Fibroblast of pulmonary artery (primary cell): ENCODE results near the gene KIAA0930.

ENCODE experiments used
- DNase-seq: peaks from one replicate; pipeline ENCODE4 v3.0.0-alpha.2; 2010; ENCODE audit warnings: low read depth
- H3K4me3 ChIP-seq: replicated peaks from 2 replicates; pipeline ENCODE4 v1.5.1; 2011; ENCODE audit warnings: low read depth, mild to moderate bottlenecking, control low read depth, low read length, moderate library complexity
- TF ChIP-seq, protein P1 (sequence below): IDR thresholded peaks from 2 replicates; pipeline ENCODE4 v1.5.1; 2011; ENCODE audit warnings: mild to moderate bottlenecking, control low read depth, low read length, inconsistent platforms; ENCODE audit errors: missing control alignments

KIAA0930 gene

DNA sequence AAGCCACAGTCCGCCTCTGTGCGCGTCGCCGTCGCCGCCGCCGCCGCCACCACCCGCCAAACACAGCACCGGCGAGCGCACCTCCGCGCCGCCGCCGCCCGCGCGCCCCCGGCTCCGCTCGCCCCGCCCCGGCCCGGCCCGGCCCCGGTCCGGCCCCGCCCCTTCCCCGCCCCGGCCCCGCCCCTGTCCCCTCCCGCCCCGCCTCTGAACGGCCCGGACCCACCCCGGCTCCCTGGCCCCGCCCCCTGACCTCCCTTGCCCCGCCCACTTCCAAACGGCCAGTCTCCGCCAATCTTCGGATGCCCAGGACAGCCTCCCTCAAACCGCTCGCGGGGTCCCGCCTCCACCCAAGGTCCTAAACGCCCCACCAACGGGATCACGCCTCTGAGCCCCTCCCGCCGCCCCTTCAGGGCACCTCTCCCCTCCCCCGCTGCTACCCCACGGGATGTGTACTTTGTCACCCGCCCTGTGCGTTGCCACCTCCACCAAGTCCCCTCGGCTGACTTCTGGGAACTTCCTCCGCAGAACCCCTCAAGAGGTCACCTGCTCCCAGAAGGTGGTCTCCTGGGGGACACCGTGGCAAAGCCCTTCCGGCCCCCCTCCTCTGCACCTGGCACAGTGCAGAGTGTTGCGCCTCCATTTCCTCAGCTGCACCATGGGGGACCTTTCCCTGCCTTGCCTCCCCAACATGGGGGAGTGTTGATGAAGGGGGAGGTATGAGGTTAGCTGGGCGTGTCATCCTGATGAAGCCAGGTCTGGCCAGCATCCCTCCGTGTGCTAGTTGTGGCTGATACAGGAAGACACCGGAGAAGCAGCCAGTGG lies at the start of gene KIAA0930:
Gene KIAA0930, minus strand, starts transcription at position 85 of the 822 bp plus-strand sequence. CDS start 191 bp downstream, outside the sequence.
- DNase-seq = peak; percentile 71
- H3K4me3 ChIP-seq = peak within 1 kb of the TSS; percentile 68
- TF ChIP-seq, protein P1, sequence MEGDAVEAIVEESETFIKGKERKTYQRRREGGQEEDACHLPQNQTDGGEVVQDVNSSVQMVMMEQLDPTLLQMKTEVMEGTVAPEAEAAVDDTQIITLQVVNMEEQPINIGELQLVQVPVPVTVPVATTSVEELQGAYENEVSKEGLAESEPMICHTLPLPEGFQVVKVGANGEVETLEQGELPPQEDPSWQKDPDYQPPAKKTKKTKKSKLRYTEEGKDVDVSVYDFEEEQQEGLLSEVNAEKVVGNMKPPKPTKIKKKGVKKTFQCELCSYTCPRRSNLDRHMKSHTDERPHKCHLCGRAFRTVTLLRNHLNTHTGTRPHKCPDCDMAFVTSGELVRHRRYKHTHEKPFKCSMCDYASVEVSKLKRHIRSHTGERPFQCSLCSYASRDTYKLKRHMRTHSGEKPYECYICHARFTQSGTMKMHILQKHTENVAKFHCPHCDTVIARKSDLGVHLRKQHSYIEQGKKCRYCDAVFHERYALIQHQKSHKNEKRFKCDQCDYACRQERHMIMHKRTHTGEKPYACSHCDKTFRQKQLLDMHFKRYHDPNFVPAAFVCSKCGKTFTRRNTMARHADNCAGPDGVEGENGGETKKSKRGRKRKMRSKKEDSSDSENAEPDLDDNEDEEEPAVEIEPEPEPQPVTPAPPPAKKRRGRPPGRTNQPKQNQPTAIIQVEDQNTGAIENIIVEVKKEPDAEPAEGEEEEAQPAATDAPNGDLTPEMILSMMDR = no peak

DNA sequence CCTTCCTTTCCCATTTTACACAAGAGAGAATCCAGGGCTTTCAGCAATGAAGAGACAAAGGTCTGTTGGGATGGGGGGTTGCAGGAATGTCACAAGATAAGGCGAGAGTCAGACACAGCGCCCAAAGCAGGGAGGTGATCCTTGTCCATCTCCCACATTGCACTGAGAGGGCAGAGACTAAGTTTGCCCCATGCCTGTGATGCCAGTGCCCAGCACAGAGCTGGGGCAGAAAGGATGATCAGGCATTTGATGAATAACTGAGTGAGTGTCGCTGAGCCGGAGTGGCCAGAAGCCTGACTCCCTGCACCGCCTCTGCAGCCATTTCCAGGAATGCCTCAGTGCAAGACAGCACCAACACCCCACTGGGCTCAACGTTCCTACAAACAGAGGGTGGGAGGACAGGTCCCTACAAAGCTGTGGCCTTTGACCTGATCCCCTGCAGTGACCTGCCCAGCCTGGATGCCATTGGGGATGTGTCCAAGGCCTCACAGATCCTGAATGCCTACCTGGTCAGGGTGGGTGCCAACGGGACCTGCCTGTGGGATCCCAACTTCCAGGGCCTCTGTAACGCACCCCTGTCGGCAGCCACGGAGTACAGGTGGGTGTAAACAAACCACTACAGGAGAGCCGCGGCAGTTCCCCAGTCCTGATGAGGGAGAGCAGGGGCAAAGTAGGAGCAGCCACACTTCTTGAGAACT lies 46.3 kb upstream of the KIAA0930 start:
- no peak overlapping the region for H3K4me3 ChIP-seq
- DNase-seq = no peak
- TF ChIP-seq, protein P1 = no peak

DNA sequence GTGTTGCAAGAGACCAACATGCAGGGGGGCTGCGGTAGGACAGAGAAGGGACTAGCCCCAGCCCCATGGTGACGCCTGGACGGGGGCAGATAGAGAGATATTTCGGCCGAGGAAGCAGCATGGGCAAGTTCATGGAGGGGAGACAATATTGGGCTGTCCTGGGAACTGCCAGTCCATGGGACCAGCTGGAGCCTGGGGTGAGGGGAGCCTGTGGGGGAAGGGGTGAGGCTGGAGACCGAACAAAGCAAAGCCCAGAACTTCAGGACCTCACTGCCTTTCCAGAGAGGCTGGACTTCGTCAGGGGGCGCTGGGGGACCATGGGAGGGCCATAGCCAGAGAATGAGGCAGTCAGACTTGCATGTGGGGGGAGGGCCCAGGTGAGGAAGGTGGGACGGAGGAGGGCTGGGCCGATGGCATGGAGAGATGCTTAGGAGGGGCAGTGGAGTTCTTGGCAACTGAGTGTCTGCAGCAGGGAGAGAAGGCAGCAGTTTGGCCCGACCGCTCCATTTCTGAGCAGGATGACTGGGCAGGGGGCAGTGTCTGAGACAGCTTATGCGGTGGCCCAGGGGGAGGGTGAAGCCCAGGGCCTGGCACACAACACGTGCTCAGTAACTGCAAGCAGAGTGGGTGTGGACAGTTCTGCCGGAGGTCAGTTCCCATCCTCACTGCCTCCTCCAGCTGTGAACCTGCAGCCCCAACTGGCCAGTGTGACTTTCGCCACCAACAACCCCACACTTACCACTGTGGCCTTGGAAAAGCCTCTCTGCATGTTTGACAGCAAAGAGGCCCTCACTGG lies 44.8 kb upstream of the KIAA0930 start:
- DNase-seq = no peak
- H3K4me3 ChIP-seq = no peak overlapping the region
- TF ChIP-seq, protein P1 = no peak

DNA sequence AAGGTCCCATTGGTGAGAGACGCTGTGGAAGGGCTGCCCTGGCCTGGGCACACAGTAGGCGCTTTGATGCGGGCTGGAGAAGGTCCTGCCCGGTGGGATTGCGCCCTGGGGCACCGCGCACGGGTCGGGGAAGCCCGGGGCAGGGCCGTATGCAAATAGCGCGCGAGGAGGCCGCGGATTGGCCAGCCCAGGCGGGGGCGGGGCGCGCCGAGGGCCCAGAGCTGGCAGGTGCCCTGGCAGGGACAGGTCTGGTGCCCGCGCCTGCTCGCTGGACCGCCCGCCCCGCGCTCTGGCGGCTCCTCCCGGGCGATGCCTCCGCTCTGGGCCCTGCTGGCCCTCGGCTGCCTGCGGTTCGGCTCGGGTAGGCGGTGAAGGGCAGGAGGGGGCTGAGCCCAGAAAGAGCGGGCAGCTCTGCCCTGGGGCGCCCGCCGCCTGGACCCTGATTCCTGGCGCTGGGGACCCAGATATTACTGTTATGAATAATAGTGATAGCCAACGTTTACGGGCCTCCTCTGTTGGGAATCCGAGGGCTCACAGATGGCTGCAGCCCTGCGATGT lies 44.1 kb upstream of the KIAA0930 start, which contains the start of gene UPK3A:
Gene UPK3A, plus strand, starts transcription at position 245 of the 558 bp plus-strand sequence. Its CDS starts 65 bp downstream, at position 310.
- no peak for DNase-seq
- TF ChIP-seq, protein P1 = no peak
- H3K4me3 ChIP-seq = no peak within 1 kb of the TSS

DNA sequence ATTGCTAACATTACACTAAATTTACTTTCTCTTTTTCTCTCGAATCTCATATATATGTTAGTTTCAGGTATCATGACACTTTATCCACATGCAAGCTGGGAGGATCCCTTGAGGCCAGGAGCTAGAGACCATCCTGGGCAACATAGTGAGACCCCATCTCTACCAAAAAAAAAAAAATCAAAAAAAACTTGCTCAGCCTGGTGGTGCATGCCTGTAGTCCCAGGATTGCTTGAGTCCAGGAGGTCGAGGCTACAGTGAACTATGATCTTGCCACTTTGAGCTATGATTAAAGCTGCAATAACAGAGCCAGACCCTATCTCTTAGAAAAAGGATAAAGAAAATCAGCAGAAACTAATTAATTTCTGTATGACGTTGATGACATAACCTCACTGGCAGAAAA lies 40.3 kb upstream of the KIAA0930 start:
- TF ChIP-seq, protein P1 = no peak
- H3K4me3 ChIP-seq = no peak overlapping the region
- no peak for DNase-seq

DNA sequence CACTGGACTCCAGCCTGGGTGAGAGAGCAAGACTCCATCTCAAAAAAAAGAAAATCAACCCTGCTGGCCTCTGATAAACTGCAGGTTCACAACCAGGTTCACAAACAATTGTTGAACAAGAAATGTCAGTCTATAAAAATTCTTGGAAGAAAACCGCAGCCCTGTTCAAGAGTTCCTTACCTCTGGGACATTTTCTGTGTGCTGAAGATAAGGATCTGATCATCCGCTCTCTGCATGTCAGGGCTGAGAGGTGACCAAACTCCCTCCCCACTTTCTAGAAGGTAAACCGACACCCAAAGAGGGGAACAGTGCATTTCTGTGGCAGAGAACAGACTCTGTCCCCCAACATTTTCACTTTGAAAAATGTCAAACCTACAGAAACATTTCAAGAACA lies 39.9 kb upstream of the KIAA0930 start:
- DNase-seq = no peak
- H3K4me3 ChIP-seq = no peak overlapping the region
- TF ChIP-seq, protein P1 = no peak
